Body of pancreas (tissue), 4 donors: Measurements from ENCODE around the gene SENP6.

Experiments used
- POLR2A ChIP-seq, 3 donors: fragments of 450-650 bp; IDR thresholded peaks; one replicate each; pipeline ENCODE4 v1.6.1; 2016; ENCODE audit warnings: antibody characterized with exemption in 3 of 3, mild to moderate bottlenecking in 2 of 3
- TF ChIP-seq, protein P1 (sequence below), 7 experiments: fragments of 450-650 bp in 4 of 7; fragments of 200-600 bp in 3 of 7; sonication (generic) in 3 of 7; IDR thresholded peaks; one replicate each; pipeline ENCODE4 v1.5.1; 2016 to 2019; ENCODE audit warnings: antibody characterized with exemption in 7 of 7

DNA sequence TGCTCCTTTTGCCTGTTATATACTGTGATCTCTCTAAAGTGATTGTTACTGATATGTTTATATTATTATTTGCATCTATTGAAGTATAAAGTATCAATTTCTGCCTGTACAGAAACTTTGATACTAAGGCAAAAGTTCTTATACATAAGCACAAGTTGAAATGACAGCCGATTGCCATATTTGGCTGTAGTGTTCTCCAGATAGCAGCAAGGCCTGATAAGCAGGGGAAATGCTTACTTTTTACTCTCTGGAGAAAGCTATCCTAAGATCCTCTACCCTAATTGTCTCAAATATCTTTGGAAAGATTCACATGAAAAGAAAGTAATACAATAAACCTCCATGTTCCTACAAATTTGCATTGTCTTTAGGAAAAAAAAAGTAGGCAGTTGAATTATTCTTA, 31.4 kb downstream of the SENP6 start:
- TF ChIP-seq, protein P1, sequence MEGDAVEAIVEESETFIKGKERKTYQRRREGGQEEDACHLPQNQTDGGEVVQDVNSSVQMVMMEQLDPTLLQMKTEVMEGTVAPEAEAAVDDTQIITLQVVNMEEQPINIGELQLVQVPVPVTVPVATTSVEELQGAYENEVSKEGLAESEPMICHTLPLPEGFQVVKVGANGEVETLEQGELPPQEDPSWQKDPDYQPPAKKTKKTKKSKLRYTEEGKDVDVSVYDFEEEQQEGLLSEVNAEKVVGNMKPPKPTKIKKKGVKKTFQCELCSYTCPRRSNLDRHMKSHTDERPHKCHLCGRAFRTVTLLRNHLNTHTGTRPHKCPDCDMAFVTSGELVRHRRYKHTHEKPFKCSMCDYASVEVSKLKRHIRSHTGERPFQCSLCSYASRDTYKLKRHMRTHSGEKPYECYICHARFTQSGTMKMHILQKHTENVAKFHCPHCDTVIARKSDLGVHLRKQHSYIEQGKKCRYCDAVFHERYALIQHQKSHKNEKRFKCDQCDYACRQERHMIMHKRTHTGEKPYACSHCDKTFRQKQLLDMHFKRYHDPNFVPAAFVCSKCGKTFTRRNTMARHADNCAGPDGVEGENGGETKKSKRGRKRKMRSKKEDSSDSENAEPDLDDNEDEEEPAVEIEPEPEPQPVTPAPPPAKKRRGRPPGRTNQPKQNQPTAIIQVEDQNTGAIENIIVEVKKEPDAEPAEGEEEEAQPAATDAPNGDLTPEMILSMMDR (IDR thresholded peaks at IDR 0.05): no peak
- TF ChIP-seq POLR2A (IDR thresholded peaks at IDR 0.05): no peak
